Brain microvascular endothelial cell (primary cell): ENCODE data around the gene SIL1.

ENCODE experiments used
- DNase-seq: peaks from one replicate; pipeline ENCODE4 v3.0.0-alpha.2; 2020
- H3K27ac ChIP-seq: fragments of 250-450 bp; sonication (Bioruptor Pico); 2 replicates; pipeline ENCODE4 v1.5.1; 2020; ENCODE audit warnings: mild to moderate bottlenecking, moderate library complexity
- H3K27me3 ChIP-seq: fragments of 250-450 bp; sonication (Bioruptor Pico); replicated peaks from 2 replicates; pipeline ENCODE4 v1.5.1; 2020; ENCODE audit warnings: mild to moderate bottlenecking
- H3K36me3 ChIP-seq: fragments of 250-450 bp; sonication (Bioruptor Pico); replicated peaks from 2 replicates; pipeline ENCODE4 v1.5.1; 2020; ENCODE audit warnings: mild to moderate bottlenecking
- H3K4me3 ChIP-seq: 2 replicates; pipeline ENCODE4 v1.5.1; 2011; ENCODE audit warnings: low read depth, mild to moderate bottlenecking, control low read depth, low read length, moderate library complexity
- in situ Hi-C: cut with HindIII; loops from 2 replicates; pipeline ENCODE4 v1.10.0; 2017; ENCODE audit warnings: low sequenced_read_pairs, low pct_ligation_motif_present
- TF ChIP-seq, protein P1 (sequence below): IDR thresholded peaks from 2 replicates; pipeline ENCODE4 v1.5.1; 2011; ENCODE audit warnings: low read depth, mild to moderate bottlenecking, moderate library complexity, low read length, control low read depth, inconsistent platforms; ENCODE audit errors: missing control alignments

The SIL1 gene

DNA sequence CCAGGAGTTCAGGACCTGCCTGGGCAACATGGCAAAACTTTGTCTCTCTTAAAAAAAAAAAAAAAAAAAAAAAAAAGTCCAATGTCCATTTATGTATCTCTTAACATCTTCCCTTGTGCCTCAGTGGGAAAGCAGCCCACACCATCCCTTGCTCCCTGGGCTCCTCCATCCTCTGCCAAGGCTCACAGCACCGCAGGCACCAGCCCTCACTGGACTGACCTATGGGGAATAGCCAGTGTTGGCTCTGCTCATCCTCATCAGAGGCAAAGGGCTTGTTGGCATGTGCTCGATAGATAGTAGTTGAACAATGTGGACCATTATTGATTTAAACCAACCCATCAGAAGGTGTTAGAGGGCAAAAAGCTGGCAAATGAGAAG, 261.2 kb downstream of the SIL1 start:
- H3K27me3 ChIP-seq = no peaks in the 10 kb centered on the region
- in situ Hi-C loops = no loop called here

DNA sequence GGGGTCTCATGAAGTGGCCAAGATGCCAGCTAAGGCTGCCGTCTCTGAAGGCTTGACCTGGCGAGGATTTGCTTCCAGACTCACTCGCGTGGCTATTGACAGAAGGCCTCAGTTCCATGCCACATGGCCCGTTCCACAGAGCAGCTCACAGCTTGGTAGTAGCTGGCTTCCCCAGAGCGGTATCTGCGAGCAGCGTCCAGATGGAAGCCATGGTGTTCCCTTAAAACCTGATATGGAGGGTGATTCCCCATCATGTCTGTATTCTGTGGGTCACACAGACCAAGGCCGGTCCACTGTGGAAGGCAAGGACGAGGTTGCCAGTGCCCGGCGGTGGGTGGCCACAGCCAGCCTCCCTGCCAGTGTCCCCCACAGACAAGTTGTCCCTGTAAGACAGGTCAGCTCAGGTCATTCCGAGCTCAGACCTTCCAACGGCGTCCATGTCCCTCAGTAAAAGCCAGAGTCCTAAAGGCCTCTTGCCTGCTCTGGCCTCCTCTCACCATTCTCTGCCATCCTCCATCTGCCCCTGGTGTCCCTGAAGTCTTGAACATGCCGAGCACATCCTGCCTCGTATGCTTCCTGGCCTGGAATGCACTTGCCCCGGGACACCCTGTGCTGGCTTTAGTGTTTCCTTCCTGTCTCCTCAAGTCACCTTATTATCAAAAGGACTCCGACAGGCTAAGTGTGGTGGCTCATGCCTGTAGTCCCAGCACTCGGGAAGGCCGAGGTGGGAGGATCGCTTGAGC, 261.8 kb downstream of the SIL1 start:
- in situ Hi-C loops = no loop called here
- TF ChIP-seq, protein P1, sequence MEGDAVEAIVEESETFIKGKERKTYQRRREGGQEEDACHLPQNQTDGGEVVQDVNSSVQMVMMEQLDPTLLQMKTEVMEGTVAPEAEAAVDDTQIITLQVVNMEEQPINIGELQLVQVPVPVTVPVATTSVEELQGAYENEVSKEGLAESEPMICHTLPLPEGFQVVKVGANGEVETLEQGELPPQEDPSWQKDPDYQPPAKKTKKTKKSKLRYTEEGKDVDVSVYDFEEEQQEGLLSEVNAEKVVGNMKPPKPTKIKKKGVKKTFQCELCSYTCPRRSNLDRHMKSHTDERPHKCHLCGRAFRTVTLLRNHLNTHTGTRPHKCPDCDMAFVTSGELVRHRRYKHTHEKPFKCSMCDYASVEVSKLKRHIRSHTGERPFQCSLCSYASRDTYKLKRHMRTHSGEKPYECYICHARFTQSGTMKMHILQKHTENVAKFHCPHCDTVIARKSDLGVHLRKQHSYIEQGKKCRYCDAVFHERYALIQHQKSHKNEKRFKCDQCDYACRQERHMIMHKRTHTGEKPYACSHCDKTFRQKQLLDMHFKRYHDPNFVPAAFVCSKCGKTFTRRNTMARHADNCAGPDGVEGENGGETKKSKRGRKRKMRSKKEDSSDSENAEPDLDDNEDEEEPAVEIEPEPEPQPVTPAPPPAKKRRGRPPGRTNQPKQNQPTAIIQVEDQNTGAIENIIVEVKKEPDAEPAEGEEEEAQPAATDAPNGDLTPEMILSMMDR = no peak

More for the DNA sequence above, 261.2 kb downstream of the SIL1 start:
- Histone ChIP-seq H3K36me3 (peaks cover 20% of the 10 kb centered on the region), H3K27ac (no peak overlapping the region), H3K4me3 (no peak overlapping the region)
- TF ChIP-seq, protein P1 = no peak
- no peak for DNase-seq

DNA sequence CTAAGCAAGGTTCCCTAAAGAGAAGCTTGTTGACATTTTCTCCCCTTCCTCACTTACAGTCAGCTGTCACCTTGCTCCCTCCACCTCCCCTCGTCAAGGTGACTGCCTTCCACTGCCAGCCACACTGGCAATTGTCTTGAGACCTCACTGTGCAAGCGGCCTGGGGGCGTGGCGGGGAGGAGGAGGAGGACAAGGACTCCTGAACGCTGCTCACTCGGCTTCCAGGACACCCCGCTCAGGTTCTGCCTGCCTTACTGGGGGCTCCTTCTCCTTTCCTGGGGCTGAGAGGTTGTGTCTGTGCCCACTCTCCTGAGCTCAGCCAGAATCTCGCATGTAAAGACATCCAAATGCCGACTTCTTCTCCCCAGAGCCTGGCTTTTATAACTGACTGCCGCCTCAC, 262.7 kb downstream of the SIL1 start:
- peaks cover 35% of the 10 kb centered on the region for H3K36me3 ChIP-seq

More for the DNA sequence above, 261.8 kb downstream of the SIL1 start:
- DNase-seq = no peak
- Histone ChIP-seq H3K4me3 (no peak overlapping the region), H3K36me3 (peaks cover 25% of the 10 kb centered on the region), H3K27me3 (no peaks in the 10 kb centered on the region), H3K27ac (no peak overlapping the region)

DNA sequence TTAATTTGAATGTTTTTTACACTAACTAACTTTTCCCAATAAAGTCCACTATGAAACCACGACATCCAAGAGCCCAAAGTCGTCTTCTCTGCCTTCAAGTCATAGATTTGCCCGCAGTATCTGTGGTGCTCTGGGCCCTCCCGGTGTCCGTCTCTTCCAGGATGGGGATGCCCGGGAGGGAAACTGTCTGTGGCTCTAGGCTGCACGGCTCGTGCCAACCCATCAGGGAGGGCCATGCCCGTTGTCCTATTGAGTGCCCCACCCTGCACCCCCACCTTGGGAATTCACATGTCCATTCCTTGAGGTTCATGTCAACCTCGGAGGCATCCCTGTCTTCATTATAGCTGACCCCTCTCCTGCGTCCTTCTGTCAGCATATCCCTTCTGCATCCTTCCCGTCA, 263.2 kb downstream of the SIL1 start:
- in situ Hi-C loops = no loop called here
- H3K27me3 ChIP-seq = no peaks in the 10 kb centered on the region
- peaks cover 40% of the 10 kb centered on the region for H3K36me3 ChIP-seq
- TF ChIP-seq, protein P1 = no peak
- H3K27ac ChIP-seq = no peak overlapping the region
- H3K4me3 ChIP-seq = no peak overlapping the region
- DNase-seq = no peak

More for the DNA sequence above, 262.7 kb downstream of the SIL1 start:
- Histone ChIP-seq H3K27ac (no peak overlapping the region), H3K27me3 (no peaks in the 10 kb centered on the region), H3K4me3 (no peak overlapping the region)
- in situ Hi-C loops = no loop called here
- no peak for DNase-seq
- TF ChIP-seq, protein P1 = no peak

DNA sequence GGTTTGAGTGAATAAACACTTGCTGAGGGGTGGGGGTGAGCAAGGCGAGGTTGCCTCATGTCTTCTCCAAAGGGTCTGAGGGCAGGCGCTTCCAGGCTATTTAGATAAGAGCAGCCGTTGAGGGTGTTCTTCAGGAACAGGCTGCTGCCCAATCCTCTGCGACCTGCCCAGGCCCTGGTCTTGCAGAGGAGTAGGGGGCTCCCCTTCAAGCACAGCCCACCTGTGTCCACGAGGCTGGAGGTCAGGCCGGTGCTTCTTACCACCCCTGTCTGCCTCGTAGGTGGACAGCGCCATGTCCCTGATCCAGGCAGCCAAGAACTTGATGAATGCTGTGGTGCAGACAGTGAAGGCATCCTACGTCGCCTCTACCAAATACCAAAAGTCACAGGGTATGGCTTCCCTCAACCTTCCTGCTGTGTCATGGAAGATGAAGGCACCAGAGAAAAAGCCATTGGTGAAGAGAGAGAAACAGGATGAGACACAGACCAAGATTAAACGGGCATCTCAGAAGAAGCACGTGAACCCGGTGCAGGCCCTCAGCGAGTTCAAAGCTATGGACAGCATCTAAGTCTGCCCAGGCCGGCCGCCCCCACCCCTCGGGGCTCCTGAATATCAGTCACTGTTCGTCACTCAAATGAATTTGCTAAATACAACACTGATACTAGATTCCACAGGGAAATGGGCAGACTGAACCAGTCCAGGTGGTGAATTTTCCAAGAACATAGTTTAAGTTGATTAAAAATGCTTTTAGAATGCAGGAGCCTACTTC, 264.5 kb downstream of the SIL1 start:
- peaks cover 48% of the 10 kb centered on the region for H3K36me3 ChIP-seq
- H3K4me3 ChIP-seq = no peak overlapping the region
- H3K27me3 ChIP-seq = no peaks in the 10 kb centered on the region
- TF ChIP-seq, protein P1 = no peak
- no peak for DNase-seq
- no peak overlapping the region for H3K27ac ChIP-seq
- in situ Hi-C loops = no loop called here
